Stimulated activated CD4-positive, alpha-beta T cell treated with anti-CD3 and anti-CD28 coated beads, TNF-alpha, amount 100 ng/mL, for 4 hours (primary cell): ENCODE results near the gene SLC9A8.
"Not testable (repeated sequence)": the region's sequence is repeated elsewhere in the genome, so short reads cannot be mapped to it uniquely, and the experiment has no call there.

ENCODE experiments used
- DNase-seq, 3 experiments: peaks; one replicate each; pipeline ENCODE4 v3.0.0-alpha.2; 2020; ENCODE audit warnings: low read depth in 3 of 3

The SLC9A8 gene

DNA sequence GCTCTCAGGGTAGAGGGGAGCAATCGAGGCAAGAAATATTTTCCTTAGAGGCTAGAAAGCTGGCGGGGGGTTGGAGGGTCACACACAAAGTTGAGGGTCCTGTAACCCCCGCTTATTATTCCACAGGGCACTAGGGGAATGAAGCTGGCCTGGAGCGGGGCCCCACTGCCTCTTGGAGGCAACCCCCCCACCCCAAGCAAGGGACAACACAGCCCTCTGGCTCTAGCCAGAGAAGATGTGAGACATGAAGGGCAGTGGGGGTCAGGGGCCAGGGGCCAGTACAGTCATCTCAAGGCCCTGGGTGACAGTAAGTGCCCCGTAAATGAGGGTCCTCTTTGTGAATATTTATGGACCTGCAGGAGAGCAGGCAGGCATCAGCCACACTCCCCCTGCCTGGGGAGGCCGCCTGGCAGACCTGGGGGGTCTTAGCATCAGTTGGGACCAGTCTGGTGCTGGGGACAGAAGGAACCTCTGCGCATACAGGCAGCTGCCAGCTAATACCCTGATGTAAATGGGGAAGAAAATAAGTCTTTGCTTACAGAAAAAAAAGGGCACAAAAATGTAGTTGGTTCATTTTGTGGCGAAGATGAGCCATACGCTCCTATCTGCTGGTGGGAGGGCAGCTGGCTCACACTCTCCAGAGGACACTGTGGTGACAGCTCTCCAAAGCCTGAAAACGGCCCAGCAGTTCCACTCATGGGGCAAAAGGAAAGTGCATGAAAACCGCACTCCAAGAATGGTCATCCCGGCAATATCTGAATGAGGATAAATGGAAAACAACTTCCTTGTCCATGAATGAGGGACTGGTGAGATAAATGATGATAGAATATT is 80.8 kb downstream of the SLC9A8 start:
- DNase-seq, result no peak

DNA sequence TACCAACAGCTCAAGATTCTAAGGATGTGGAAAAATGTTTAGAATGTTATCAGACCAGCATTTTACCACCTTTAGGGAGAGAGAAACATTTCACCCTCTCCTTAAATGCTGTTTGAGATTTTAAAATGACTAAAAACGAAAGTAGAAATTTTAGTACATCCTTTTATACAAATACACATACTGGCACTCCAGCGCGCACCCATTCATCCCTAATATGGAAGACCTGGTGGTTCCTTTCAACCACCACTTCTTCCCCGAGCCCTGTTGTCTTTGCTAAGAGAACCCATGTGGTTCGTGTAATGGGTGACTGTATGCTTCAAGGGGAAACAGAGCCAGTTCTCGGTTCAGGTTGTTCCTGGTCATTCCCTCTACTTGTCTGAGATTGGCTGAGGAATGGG is 81.4 kb downstream of the SLC9A8 start:
- no peak for DNase-seq

DNA sequence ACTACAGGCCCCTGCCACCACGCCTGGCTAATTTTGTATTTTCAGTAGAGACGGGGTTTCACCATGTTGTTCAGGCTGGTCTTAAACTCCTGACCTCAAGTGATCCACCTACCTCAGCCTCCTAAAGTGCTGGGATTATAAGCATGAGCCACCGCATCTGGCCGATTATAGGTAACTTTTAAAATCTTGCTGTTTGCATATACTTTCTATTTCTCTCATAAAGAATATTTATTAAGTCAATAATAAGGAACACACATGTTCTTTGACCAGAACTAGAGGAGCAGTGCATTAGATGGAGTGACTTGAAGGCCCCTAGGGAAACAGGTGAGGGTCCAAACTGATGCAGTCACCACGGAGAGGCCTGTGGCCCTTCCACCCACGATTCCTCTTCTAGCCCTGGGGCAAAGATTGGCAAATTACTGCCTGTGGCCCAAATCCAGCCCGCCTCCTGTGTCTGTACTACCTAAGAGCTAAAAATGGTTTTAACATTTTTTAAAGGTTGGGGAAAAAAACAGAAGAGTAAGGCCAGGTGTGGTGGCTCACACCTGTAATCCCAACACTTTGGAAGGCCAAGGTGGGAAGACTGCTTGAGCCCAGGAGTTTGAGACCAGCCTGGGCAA is 83.0 kb downstream of the SLC9A8 start:
- DNase-seq, result not testable (repeated sequence)

DNA sequence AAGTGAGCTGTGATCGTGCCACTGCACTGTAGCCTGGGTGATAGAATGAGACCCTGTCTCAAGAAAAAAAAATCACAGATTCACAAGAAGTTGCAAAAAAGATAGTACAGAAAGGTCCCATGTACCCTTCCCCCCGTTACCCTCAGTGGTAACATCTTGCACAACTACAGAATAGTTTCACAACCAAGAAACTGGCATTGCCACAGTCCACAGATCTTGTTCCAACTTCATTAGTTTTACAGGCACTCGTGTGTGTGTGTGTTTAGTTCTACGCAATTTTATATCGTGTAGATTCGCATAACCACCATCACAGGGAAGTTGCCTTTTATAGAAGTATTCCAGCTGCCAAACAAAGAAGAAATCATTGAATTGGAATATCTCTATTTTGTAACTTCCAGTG is 83.6 kb downstream of the SLC9A8 start:
- no peak for DNase-seq

DNA sequence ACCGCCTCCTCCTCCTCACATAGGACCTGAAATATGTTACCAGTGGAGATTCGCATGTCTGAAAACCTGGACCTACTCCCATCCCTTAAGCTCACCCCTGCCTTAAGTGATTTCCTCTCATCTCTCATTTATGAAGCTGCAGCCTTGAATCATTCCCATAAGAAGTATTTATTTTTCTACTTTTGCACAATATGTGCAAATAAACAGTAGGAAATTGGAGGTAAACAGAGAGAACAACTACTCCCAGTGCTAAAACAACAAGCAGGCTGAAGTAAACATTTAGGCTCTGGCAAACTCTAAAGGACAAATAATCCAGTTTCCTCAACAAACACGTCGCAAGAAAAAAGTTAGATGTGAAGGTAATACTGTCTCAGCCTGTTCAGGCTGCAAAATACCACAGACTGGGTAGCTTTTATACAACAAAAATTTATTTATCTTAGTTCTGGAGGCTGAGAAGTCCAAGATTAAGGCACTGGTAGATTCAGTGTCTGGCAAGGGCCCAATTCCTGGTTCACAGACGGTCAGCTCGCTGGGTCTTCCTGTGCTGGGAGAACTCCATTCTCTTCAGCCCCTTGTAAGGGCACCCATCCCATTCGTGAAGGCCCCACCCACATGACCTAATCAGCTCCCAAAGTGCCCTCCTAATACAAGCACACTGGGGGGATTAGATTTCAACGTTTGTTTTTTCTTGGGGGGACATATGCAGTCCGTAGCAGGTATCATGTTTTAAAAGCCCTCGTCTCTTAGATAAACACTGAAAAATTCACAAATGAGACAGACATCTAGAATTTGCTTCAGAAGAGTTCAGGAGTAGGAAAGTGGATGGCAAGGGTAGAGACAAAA is 87.1 kb downstream of the SLC9A8 start:
- no peak for DNase-seq

DNA sequence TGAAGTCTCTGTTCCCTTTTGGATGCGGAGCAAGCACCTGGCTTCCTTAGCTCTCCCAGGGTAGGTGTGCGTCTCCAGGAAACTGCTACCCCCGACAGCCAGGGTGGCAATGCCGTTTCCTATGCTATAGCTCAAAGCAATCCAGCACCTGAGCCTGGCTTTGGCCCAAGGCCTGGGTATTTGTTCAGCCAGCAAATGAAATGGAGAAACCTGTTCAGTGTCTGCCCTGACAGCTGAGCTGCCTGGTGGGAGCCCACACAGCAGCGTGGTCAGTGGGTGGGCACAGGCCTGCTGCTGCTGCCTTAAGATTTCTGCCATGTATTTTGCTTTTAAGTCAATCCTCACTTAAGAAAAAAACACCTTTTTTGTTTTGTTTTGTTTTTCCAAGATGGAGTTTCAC is 89.0 kb downstream of the SLC9A8 start:
- no peak for DNase-seq

DNA sequence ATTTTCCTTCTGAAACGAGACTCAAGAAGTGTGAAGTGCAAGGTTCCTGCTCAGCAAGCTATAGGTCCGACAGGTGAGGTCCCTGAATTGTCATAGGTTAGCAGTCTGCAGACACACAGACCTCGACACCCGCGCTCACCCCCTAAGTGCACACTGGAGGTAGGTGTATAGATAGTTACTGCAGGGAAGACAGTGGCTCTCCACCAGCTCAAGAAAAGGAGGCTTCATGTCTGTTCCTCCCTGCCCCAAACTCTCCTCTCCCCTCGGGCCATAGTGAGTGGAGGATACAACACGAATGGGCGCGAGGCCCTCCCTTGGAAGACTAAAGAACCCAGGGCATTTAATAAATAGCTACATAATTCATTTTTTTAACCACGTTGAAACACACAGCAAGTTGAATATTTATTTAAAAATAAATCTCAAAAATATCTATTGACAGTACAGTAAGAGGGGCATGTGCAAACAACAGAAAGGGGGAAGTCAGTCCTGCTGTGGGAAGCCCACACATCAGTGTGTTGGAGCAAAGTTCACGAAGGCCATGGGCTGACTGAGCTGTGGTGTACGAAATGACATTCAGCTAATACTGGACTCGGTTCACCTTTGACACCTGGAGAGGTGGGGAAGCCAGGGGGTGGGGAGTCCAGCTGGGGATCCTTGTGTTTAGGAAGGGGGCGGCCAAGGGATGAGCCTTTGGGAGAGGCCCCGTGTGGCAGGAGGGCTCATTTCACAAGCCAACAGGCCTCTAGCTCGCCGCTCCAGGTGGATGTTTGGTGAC is 92.0 kb downstream of the SLC9A8 start:
- no peak for DNase-seq

DNA sequence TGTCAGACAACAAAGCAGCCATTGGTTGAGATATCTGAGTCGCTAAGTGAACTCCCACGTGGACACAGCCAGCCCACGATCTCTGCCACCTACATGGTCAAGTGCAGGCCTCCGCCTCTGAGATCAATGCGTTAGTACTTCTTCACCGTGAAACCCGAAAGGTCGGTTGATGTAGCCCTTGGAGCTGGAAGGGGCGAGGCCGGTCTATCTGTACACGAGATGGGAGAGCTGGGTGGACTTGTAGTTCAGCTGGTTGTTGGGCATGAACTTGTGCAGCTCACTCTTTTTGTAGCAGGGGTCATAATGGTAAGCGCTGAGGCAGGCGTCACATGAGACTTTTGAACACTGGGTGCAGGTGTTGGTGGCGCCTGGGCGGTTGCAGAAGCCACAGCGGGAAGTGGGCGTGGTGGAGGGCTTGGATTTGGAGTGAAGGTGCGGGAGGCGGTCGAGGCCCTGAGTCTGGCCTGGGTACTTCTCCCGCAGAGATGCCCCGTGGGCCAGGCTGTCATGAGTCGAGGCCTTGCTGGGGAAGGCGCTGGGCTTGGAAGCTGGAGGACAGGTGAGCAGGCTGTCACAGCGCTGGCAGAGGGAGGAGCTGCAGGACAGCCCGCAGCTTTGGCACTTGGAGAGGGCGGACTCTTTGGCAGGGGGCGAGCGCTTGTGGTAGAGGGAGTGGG is 92.9 kb downstream of the SLC9A8 start:
- no peak for DNase-seq

DNA sequence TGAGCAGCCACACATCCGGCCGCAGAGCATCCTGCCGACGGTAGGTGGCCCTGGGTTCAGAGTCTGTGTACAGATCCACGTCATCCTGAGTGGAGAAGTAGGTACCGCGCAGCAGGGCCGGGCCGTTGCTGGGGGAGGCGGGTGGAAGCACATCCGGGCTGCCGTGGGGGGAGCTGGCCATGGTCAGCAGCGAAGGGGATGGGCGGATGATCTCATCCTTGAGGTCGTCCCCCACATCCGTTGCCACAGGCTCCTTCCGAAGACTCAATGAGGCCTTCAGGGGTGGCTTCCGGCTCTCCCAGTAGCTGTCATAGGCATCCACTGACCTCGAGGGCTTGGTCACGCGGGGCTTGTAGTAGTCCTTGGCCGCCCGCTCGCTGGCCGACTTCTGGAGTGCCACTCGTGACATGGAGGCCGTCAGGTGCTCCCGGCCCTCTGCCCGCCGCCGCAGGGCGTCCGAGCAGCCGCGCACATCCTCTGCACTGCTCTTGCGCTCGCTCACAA is 93.5 kb downstream of the SLC9A8 start:
- DNase-seq, result no peak

DNA sequence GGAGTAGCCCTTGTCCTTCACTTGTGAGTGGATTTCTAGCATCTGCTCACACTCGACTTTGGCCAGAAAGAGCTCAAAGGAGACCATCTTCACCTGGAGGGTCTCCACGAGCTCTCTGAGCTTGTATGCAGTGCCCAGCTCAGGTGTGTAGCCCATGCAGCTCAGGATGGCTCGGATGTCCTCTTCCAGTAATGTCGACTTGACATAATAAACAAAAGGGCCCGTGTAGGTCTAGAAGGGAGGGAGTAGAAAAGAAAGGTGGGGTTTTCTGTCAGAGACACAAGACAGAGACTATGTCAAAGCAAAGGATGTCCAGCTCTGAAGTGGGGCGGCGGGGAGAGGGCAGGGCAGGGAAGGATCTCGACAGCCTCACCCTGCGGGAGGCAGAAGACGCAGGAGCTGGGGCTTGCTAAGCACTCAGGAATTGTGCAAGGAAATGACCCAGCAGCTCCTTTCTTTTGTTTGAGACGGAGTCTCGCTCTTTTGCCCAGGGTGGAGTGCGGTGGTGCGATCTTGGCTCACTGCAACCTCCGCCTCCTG is 94.1 kb downstream of the SLC9A8 start:
- DNase-seq, result no peak

DNA sequence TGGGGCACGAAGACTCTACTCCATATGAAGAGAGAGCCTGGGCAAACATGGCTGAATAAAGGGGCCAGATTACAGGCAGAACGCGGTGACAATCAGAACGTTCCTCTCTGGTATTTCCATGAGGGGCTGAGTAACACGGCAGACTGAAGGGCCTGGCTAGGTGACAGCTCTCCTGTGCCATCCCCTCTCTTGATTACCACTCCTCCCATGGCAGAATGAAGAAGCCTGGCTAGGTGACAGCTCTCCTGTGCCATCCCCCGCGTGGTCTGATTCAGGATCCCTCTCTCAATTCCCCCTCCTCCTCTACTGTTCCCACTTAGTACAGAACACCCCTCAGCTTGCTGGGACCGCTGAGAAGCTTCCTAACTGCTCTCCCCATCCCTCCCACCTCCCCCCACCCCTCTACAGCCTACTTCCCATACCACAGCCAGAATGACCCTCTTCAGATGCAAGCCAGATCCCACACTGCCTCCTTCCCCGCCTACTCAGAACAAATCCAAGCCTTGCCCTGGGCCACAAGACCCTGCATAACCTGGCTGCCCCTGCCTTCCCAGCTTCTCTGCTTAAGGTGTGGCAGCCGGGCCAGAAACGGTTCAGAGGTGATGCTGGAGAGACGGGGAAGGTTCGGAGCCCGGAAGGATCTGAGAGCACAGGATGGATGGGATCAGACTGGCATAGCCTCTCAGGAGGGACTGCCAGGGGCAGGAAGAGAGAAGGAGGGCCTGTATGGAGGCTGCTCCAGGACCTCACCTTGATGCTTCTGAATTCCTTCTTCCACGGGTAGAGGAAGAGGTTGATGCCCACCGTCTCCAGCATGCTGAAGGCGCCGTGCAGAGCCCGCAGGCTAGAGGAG is 95.0 kb downstream of the SLC9A8 start:
- no peak for DNase-seq

DNA sequence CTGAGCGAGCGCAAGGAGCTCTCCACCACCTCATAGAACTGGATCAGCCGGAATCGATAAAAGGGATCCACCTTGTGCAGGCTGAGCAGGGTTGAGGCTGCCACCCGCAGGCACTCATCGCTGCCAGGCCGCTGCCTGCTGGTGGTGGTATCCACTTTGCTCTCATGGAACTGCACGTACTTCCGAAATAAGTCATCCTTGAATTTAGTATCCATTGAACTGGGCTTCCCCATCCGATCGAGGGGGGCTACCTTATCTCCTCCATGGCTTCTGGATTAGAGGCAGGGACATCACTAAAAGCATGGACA is 95.6 kb downstream of the SLC9A8 start:
- no peak for DNase-seq

DNA sequence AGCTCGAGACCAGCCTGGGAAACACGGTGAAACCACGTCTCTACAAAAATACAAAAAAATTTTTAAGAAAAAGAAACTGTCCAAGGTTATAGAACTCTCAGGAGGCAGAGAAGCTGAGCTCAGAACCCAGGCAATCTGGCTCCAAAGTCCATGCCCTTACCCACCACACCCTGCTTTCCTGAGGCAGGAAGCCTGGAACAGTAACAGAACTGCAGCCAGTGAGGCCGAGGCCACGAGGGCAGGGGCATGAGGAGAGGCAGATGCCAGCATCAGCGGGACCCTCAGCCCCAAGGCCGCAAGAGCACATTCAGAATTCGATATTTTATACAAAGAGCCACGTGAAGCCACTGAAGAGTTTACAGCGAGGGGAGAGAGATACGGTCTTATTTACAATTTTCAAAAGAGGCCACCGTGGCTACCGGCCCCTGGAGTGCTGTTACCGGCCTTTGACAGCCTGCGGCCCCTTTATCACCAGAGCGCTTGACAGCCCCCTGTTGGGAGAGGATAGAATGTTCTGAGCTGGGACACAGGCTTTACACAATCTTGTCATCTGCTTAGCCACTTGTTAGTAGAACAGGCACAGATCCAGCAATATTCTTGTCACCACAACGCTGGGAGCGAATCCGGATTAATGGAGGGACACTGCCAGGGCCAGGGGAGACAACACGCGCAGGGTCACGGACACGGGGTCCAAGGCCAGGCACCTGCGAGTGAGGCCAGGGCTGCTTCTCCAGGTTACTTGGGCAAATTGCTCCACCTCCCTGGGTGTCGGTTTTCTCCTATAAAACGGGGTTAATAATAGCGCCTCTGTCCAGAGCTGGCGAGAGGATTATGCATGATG is 97.1 kb downstream of the SLC9A8 start:
- no peak for DNase-seq

DNA sequence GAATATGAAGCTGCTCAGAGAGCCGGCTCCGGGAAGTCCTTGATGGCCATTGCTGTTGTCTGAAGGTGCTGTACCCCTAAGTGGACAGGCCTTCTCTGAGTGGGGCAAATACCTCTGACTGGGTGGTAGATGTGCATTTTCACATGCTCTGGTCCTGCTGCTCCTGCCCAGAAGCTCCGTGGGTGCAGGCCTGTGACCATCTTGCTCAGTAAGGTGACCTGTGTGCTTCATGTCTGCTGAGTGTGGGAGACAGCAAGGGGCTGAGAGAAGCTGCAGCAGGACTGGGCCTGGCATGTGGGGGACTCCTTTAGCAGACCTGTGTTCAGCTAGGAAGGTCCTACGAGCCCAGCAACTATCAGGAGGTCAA is 97.7 kb downstream of the SLC9A8 start:
- DNase-seq, result no peak

DNA sequence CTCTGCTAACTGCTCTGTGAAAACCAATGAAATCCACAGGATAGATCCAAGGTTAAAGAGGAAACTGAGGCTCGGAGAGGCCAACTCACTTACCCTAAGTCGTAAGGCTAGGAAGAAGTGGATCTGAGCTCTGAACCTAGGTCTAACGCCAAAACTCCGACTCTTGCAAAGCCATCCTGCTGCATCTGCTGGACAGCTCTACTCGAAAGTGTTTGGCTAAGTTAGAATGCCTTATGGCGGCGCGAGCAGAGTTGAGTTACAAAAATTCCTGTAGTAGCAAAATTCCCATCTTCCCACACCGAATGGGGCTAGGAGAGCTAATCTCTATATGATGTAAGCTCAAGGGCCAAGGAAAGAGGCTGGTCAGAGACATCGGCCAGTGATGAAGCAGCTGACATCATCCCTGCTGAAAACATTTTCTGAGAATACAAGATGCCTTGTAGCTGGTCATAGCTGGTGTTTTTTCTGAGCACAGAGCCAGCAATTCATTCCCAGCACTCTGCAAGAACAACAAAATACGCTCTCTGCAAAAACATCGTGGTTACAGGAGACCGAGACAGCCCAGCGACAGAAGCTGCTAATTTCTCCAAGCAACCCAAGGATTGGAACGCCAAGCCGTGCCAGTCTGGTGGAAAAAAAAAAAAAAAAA is 100.9 kb downstream of the SLC9A8 start:
- DNase-seq, result no peak

DNA sequence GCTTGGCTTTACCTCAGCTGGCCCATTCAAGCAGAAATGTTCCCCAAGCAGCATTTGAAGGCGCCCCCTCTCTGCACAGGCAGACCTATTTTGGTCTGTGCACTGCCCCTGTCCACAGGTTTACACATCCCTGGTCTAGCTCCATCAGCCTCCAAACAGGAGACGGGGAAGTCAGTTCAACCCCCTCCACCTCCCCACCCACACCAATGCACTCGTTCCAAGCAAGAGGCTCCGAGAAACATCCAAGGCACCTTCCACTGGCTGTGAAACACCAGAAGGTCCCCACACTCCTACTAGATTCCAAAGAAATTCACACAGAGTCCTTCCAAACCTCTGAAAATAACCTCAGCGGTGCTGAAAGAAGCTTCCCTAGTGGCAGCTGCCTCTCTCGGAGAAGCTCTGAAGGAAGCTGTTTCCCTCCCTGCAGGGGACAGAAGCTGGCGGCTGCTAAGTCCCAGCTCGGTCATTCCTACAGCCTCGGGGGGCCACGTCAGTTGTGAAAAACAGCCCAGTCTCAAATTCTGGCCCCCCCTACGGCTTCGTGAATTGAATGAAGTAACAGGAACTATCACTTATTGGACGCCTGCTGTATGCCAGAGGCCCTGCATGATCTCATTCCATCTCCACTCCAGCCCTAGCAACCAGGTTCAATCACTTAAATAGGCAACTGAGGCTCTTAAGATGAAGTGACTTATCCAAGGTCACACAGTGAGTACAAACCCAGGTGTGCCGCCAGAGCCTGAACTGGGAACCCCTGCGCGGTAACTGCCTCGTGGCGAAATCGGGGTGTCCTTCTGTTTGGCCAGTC is 101.9 kb downstream of the SLC9A8 start:
- DNase-seq, result no peak

DNA sequence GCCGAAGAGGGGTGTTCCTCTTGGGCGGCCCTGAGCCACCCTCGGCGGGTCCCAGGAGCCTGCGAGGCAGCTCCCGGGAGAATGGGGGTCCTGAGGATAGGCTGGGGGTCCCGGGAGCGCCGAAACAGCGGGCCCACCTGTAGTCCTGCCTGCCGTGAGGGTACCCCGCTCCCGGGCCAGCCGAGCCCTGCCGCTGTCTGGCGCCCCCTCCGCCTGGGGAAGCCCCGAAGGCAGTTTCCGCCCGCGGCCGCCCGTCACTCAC is 102.4 kb downstream of the SLC9A8 start:
- DNase-seq, result no peak
